WTC11 (cell line): ENCODE results near the gene OR5A2.

Experiments used
- ATF3 ChIP-seq: sonication (generic); formaldehyde crosslinking; conservative IDR thresholded peaks from 2 replicates; pipeline ENCODE4 v1.8.1; 2022; ENCODE audit warnings: mild to moderate bottlenecking, missing genetic modification reagents
- CBFB ChIP-seq: sonication (generic); formaldehyde crosslinking; IDR thresholded peaks from 2 replicates; pipeline ENCODE4 v1.8.1; 2022; ENCODE audit warnings: mild to moderate bottlenecking, low read depth, missing genetic modification reagents
- ETV6 ChIP-seq: sonication (generic); formaldehyde crosslinking; IDR thresholded peaks from 2 replicates; pipeline ENCODE4 v1.8.1; 2022; ENCODE audit warnings: mild to moderate bottlenecking, missing genetic modification reagents
- HMGXB4 ChIP-seq: sonication (generic); formaldehyde crosslinking; IDR thresholded peaks from 2 replicates; pipeline ENCODE4 v1.8.1; 2023; ENCODE audit warnings: mild to moderate bottlenecking, moderate library complexity, missing genetic modification reagents
- MAX ChIP-seq: sonication (generic); formaldehyde crosslinking; IDR thresholded peaks from 2 replicates; pipeline ENCODE4 v1.8.0; 2022; ENCODE audit warnings: mild to moderate bottlenecking, missing genetic modification reagents
- MLX ChIP-seq: sonication (generic); formaldehyde crosslinking; IDR thresholded peaks from 2 replicates; pipeline ENCODE4 v1.8.1; 2023; ENCODE audit warnings: mild to moderate bottlenecking, missing genetic modification reagents, moderate library complexity
- SP1 ChIP-seq: sonication (generic); formaldehyde crosslinking; conservative IDR thresholded peaks from 2 replicates; pipeline ENCODE4 v1.8.1; 2022; ENCODE audit warnings: missing genetic modification reagents
- USF2 ChIP-seq: sonication (generic); formaldehyde crosslinking; IDR thresholded peaks from 2 replicates; pipeline ENCODE4 v1.8.1; 2023; ENCODE audit warnings: mild to moderate bottlenecking, missing genetic modification reagents, moderate library complexity
- ZBTB21 ChIP-seq: sonication (generic); formaldehyde crosslinking; IDR thresholded peaks from 2 replicates; pipeline ENCODE4 v1.8.1; 2023; ENCODE audit warnings: mild to moderate bottlenecking, missing genetic modification reagents, borderline replicate concordance
- TF ChIP-seq, protein P1 (sequence below): sonication (generic); formaldehyde crosslinking; IDR thresholded peaks from 2 replicates; pipeline ENCODE4 v1.8.1; 2023; ENCODE audit warnings: mild to moderate bottlenecking, missing genetic modification reagents
- TF ChIP-seq, protein P2 (sequence below): fragments of 200-600 bp; IDR thresholded peaks from 2 replicates; pipeline ENCODE4 v1.8.0; 2022; ENCODE audit warnings: antibody characterized with exemption
- TF ChIP-seq, protein P3 (sequence below): sonication (generic); formaldehyde crosslinking; IDR thresholded peaks from 2 replicates; pipeline ENCODE4 v1.8.1; 2022; ENCODE audit warnings: mild to moderate bottlenecking, moderate library complexity, missing genetic modification reagents

- TF ChIP-seq ZBTB21 (no peak), ATF3 (CRISPR knock-in tag) (no peak), MAX (CRISPR knock-in tag) (no peak), MLX (CRISPR knock-in tag) (no peak), USF2 (CRISPR knock-in tag) (no peak), SP1 (CRISPR knock-in tag) (no peak), HMGXB4 (CRISPR knock-in tag) (no peak), CBFB (CRISPR knock-in tag) (no peak), ETV6 (CRISPR knock-in tag) (no peak)
- TF ChIP-seq, protein P1, sequence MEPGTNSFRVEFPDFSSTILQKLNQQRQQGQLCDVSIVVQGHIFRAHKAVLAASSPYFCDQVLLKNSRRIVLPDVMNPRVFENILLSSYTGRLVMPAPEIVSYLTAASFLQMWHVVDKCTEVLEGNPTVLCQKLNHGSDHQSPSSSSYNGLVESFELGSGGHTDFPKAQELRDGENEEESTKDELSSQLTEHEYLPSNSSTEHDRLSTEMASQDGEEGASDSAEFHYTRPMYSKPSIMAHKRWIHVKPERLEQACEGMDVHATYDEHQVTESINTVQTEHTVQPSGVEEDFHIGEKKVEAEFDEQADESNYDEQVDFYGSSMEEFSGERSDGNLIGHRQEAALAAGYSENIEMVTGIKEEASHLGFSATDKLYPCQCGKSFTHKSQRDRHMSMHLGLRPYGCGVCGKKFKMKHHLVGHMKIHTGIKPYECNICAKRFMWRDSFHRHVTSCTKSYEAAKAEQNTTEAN: no peak
- TF ChIP-seq, protein P2, sequence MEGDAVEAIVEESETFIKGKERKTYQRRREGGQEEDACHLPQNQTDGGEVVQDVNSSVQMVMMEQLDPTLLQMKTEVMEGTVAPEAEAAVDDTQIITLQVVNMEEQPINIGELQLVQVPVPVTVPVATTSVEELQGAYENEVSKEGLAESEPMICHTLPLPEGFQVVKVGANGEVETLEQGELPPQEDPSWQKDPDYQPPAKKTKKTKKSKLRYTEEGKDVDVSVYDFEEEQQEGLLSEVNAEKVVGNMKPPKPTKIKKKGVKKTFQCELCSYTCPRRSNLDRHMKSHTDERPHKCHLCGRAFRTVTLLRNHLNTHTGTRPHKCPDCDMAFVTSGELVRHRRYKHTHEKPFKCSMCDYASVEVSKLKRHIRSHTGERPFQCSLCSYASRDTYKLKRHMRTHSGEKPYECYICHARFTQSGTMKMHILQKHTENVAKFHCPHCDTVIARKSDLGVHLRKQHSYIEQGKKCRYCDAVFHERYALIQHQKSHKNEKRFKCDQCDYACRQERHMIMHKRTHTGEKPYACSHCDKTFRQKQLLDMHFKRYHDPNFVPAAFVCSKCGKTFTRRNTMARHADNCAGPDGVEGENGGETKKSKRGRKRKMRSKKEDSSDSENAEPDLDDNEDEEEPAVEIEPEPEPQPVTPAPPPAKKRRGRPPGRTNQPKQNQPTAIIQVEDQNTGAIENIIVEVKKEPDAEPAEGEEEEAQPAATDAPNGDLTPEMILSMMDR: no peak
- TF ChIP-seq, protein P3, sequence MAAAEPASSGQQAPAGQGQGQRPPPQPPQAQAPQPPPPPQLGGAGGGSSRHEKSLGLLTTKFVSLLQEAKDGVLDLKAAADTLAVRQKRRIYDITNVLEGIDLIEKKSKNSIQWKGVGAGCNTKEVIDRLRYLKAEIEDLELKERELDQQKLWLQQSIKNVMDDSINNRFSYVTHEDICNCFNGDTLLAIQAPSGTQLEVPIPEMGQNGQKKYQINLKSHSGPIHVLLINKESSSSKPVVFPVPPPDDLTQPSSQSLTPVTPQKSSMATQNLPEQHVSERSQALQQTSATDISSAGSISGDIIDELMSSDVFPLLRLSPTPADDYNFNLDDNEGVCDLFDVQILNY (CRISPR knock-in tag): no peak
Measured at GRCh38 chr11:59427068-59427382, 812 bp upstream of the OR5A2 start.
